HL-60 (cell line): ENCODE results near the gene DEPDC4.

Experiments used
- DNase-seq, 2 experiments: peaks; one replicate each; pipeline ENCODE4 v3.0.0-alpha.2; 2010 to 2020; ENCODE audit warnings: low read depth in 1 of 2, low spot score in 1 of 2
- H3K27ac ChIP-seq: fragments of 250-450 bp; sonication (Bioruptor Pico); replicated peaks from 2 replicates; pipeline ENCODE4 v1.5.1; 2020; ENCODE audit warnings: mild to moderate bottlenecking, moderate library complexity
- H3K27me3 ChIP-seq: fragments of 250-450 bp; sonication (Bioruptor Pico); 2 replicates; pipeline ENCODE4 v1.5.1; 2021; ENCODE audit warnings: mild to moderate bottlenecking, moderate library complexity; ENCODE audit not compliant: insufficient read depth, poor library complexity, severe bottlenecking
- H3K4me3 ChIP-seq: replicated peaks from 2 replicates; pipeline ENCODE4 v1.5.1; 2011; ENCODE audit warnings: mild to moderate bottlenecking, control low read depth, low read length; ENCODE audit not compliant: insufficient read depth
- GABPA ChIP-seq: IDR thresholded peaks from 2 replicates; pipeline ENCODE4 v1.6.1; 2012; ENCODE audit warnings: low read depth
- POLR2AphosphoS5 ChIP-seq: IDR thresholded peaks from 2 replicates; pipeline ENCODE4 v1.6.1; 2012; ENCODE audit warnings: low read depth
- SPI1 ChIP-seq: IDR thresholded peaks from 2 replicates; pipeline ENCODE4 v1.6.1; 2012; ENCODE audit warnings: low read depth, mild to moderate bottlenecking, borderline replicate concordance
- TF ChIP-seq, protein P1 (sequence below): IDR thresholded peaks from 2 replicates; pipeline ENCODE4 v1.6.1; 2012; ENCODE audit warnings: low read depth; ENCODE audit not compliant: insufficient replicate concordance
- TF ChIP-seq, protein P2 (sequence below): IDR thresholded peaks from one replicate; pipeline ENCODE4 v1.5.1; 2011; ENCODE audit warnings: low read length, control low read depth, inconsistent platforms; ENCODE audit not compliant: insufficient read depth

Gene DEPDC4

DNA sequence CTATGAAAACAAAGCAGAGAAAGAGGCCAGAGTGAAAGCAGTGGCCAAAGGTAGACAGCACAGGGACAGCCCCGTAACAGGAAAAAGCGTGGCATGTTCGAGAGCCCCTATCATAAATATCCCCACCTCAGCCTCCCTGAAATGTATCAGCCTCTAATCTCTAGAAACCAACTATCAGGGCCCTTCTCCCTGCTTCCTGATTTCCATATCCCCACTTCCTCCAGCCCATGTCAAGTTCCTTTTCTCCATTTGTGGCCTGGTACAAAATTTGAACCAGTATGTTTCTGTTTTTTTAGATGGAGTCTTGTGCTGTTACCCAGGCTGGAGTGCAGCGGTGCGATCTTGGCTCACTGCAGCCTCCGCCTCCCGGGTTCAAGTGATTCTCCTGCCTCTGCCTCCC lies 16.9 kb downstream of the DEPDC4 start:
- no peaks in the 10 kb centered on the region for H3K27me3 ChIP-seq
- DNase-seq = no peak
- TF ChIP-seq, protein P1, sequence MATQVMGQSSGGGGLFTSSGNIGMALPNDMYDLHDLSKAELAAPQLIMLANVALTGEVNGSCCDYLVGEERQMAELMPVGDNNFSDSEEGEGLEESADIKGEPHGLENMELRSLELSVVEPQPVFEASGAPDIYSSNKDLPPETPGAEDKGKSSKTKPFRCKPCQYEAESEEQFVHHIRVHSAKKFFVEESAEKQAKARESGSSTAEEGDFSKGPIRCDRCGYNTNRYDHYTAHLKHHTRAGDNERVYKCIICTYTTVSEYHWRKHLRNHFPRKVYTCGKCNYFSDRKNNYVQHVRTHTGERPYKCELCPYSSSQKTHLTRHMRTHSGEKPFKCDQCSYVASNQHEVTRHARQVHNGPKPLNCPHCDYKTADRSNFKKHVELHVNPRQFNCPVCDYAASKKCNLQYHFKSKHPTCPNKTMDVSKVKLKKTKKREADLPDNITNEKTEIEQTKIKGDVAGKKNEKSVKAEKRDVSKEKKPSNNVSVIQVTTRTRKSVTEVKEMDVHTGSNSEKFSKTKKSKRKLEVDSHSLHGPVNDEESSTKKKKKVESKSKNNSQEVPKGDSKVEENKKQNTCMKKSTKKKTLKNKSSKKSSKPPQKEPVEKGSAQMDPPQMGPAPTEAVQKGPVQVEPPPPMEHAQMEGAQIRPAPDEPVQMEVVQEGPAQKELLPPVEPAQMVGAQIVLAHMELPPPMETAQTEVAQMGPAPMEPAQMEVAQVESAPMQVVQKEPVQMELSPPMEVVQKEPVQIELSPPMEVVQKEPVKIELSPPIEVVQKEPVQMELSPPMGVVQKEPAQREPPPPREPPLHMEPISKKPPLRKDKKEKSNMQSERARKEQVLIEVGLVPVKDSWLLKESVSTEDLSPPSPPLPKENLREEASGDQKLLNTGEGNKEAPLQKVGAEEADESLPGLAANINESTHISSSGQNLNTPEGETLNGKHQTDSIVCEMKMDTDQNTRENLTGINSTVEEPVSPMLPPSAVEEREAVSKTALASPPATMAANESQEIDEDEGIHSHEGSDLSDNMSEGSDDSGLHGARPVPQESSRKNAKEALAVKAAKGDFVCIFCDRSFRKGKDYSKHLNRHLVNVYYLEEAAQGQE = no peak
- TF ChIP-seq SPI1 = peak; percentile 41; the same call in 1 of the 2 replicates
- H3K27ac ChIP-seq = no peak overlapping the region
- no peak overlapping the region for H3K4me3 ChIP-seq

DNA sequence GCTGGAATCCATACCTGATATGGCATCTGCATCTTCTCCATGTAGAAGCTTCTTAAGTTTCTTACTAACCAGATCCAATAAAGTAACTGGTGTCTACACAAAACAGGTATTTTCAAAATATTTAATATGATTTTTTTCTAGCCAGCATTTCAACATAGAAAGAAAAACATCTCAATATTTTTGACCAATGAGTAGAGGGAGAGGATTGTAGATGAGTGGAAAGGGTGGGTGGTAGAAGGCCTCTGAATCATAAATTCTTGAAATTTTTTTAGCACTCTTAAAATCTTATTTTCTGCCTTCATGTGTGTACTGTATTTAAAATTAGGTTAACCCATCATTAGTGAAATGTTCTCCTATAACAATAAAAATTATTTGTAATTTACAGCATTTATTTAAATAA lies 18.0 kb downstream of the DEPDC4 start:
- no peak overlapping the region for H3K27ac ChIP-seq
- no peak overlapping the region for H3K4me3 ChIP-seq
- H3K27me3 ChIP-seq = no peaks in the 10 kb centered on the region
- TF ChIP-seq SPI1 (no peak), GABPA (no peak), POLR2AphosphoS5 (no peak)
- TF ChIP-seq, protein P1 = no peak
- TF ChIP-seq, protein P2, sequence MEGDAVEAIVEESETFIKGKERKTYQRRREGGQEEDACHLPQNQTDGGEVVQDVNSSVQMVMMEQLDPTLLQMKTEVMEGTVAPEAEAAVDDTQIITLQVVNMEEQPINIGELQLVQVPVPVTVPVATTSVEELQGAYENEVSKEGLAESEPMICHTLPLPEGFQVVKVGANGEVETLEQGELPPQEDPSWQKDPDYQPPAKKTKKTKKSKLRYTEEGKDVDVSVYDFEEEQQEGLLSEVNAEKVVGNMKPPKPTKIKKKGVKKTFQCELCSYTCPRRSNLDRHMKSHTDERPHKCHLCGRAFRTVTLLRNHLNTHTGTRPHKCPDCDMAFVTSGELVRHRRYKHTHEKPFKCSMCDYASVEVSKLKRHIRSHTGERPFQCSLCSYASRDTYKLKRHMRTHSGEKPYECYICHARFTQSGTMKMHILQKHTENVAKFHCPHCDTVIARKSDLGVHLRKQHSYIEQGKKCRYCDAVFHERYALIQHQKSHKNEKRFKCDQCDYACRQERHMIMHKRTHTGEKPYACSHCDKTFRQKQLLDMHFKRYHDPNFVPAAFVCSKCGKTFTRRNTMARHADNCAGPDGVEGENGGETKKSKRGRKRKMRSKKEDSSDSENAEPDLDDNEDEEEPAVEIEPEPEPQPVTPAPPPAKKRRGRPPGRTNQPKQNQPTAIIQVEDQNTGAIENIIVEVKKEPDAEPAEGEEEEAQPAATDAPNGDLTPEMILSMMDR = no peak
- no peak for DNase-seq

DNA sequence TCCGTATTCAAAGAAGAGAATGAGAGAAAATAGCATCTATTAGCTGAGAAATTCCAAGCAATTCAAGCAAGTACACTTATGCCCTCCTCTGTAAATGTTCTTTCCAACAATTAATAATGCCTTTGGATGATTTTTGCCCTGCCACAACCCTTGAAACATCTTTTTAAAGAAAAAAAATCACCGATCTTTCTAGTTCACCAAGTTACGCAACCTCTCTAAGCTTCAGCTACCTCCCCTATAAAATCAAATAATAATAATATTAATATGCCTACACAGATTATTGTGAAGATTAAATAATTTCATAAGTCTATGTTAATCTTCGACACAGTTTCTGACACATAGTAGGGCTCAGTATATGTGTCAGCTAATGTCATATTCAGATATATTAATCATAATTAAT lies 19.1 kb downstream of the DEPDC4 start:
- TF ChIP-seq POLR2AphosphoS5 = no peak
- TF ChIP-seq SPI1 = no peak
- TF ChIP-seq, protein P2 = no peak
- no peak for DNase-seq
- Histone ChIP-seq H3K27ac (no peak overlapping the region), H3K4me3 (no peak overlapping the region), H3K27me3 (no peaks in the 10 kb centered on the region)

DNA sequence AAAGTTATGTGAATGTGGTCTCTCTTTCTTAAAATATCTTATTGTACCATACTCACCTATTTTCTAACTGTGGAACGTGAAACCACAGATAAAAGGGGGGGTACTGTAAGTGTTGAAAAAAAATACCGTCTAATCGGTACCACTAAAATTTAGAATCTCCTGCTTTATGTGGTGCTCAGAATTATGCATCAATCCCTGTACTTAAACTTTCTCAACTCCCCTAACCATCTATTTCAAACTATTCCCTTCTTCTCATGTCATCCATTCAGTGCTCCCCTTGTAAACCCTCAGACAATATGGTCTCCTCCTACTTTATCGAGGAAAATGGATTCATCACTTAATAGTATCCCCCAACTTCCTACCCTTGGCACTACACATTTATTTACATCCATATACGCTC lies 23.7 kb downstream of the DEPDC4 start:
- Histone ChIP-seq H3K4me3 (no peak overlapping the region), H3K27me3 (no peaks in the 10 kb centered on the region), H3K27ac (no peak overlapping the region)
- DNase-seq = no peak
- TF ChIP-seq SPI1 (no peak), GABPA (no peak), POLR2AphosphoS5 (no peak)
- TF ChIP-seq, protein P1 = no peak
- TF ChIP-seq, protein P2 = no peak
